HG03457 (cell line): ENCODE results near the gene AKT1S1.
A peak's percentile ranks its signal among the peaks of the same experiment; 100 is the strongest.

Experiments
- ATAC-seq: cut with Tn5 transposase; IDR thresholded peaks from one replicate; pipeline ENCODE4 v1.9.1; 2021; ENCODE audit warnings: moderate number of reproducible peaks; ENCODE audit not compliant: unreplicated experiment

AKT1S1 gene

GRCh38 chr19:49870309-49870901 lies 6.8 kb downstream of the AKT1S1 start:
- ATAC-seq: no peak

GRCh38 chr19:49869484-49870308 lies 7.5 kb downstream of the AKT1S1 start:
- peak; percentile 50 for ATAC-seq

- ATAC-seq: no peak
Measured at GRCh38 chr19:49869009-49869483, 8.1 kb downstream of the AKT1S1 start.

GRCh38 chr19:49866933-49867782 lies 10.0 kb downstream of the AKT1S1 start, which contains the start of gene PNKP:
Gene PNKP, minus strand, starts transcription at chr19:49867576. Its CDS starts 372 bp downstream, at chr19:49867204.
- ATAC-seq: no peak

GRCh38 chr19:49864890-49865289 lies 12.3 kb downstream of the AKT1S1 start:
- no peak for ATAC-seq

- no peak for ATAC-seq
Measured at GRCh38 chr19:49863935-49864320, 13.2 kb downstream of the AKT1S1 start.

GRCh38 chr19:49863254-49863934 lies 13.8 kb downstream of the AKT1S1 start:
- ATAC-seq: no peak

- no peak for ATAC-seq
Measured at GRCh38 chr19:49862391-49863253, 14.5 kb downstream of the AKT1S1 start.

GRCh38 chr19:49861541-49862378 lies 15.4 kb downstream of the AKT1S1 start:
- ATAC-seq: no peak

GRCh38 chr19:49861107-49861506 lies 16.0 kb downstream of the AKT1S1 start:
- ATAC-seq: no peak

GRCh38 chr19:49860336-49861102 lies 16.6 kb downstream of the AKT1S1 start:
- no peak for ATAC-seq

GRCh38 chr19:49859682-49860335 lies 17.3 kb downstream of the AKT1S1 start:
- no peak for ATAC-seq

- ATAC-seq: no peak
Measured at GRCh38 chr19:49858088-49858985, 18.8 kb downstream of the AKT1S1 start.

- ATAC-seq: no peak
Measured at GRCh38 chr19:49857838-49858087, 19.4 kb downstream of the AKT1S1 start.

- no peak for ATAC-seq
Measured at GRCh38 chr19:49857061-49857837, 19.9 kb downstream of the AKT1S1 start.

- ATAC-seq: no peak
Measured at GRCh38 chr19:49856574-49857021, 20.6 kb downstream of the AKT1S1 start.
